GM12872 (cell line): Measurements from ENCODE around the gene EYS.

ENCODE experiments used
- CTCF ChIP-seq: IDR thresholded peaks from 3 replicates; pipeline ENCODE4 v1.5.1; 2011; ENCODE audit warnings: low read depth, mild to moderate bottlenecking, low read length, moderate library complexity; ENCODE audit not compliant: insufficient read depth

EYS gene

GRCh38 chr6:63886341-63886740 is 1820.7 kb downstream of the EYS start:
- TF ChIP-seq CTCF = no peak

- TF ChIP-seq CTCF = no peak
Observed at GRCh38 chr6:63883597-63883996, 1823.4 kb downstream of the EYS start.

- peak; percentile 41; the same call in 2 of the 3 replicates for TF ChIP-seq CTCF
Observed at GRCh38 chr6:63882208-63882607, 1824.8 kb downstream of the EYS start.

- no peak for TF ChIP-seq CTCF
Observed at GRCh38 chr6:63881791-63882190, 1825.2 kb downstream of the EYS start.

GRCh38 chr6:63872233-63872632 is 1834.8 kb downstream of the EYS start:
- TF ChIP-seq CTCF = no peak

- no peak for TF ChIP-seq CTCF
Observed at GRCh38 chr6:63868351-63868750, 1838.7 kb downstream of the EYS start.

GRCh38 chr6:63864671-63865318 is 1842.2 kb downstream of the EYS start:
- no peak for TF ChIP-seq CTCF
